GM18502 (cell line): ENCODE results near the gene TAMM41.
"Not testable (repeated sequence)": the region's sequence is repeated elsewhere in the genome, so short reads cannot be mapped to it uniquely, and the experiment has no call there.

Experiments
- ATAC-seq: cut with Tn5 transposase; IDR thresholded peaks from one replicate; pipeline ENCODE4 v1.9.1; 2021; ENCODE audit warnings: mild to moderate bottlenecking; ENCODE audit not compliant: unreplicated experiment, poor library complexity

The TAMM41 gene, protein sequence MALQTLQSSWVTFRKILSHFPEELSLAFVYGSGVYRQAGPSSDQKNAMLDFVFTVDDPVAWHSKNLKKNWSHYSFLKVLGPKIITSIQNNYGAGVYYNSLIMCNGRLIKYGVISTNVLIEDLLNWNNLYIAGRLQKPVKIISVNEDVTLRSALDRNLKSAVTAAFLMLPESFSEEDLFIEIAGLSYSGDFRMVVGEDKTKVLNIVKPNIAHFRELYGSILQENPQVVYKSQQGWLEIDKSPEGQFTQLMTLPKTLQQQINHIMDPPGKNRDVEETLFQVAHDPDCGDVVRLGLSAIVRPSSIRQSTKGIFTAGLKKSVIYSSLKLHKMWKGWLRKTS

GRCh38 chr3:11846281-11847266, at the start of gene TAMM41:
Gene TAMM41 (minus strand): TSS chr3:11846885. CDS start chr3:11846636, 249 bp downstream.
- ATAC-seq = peak; percentile 100

DNA sequence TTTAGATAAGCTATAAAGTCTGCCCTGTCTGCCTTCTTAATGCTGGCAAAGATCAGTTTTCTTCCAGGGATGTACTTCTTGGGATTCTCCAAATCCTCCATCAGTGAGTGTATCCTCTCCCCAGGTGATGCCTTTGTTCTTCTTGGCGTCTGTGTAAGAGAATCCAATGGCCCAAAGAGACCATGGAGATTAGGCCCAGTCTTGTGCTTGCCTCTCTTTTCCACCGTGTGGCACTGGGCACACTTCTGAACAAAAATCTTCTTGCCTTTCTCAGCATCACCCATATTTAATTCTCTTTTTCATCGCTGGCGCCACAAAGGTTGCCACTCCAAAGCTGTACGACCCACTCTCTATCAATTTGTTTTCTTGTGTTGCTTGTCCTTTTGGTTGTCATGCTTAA, 32.2 kb upstream of the TAMM41 start:
- no peak for ATAC-seq

GRCh38 chr3:11874707-11875106, 28.0 kb upstream of the TAMM41 start:
- not testable (repeated sequence) for ATAC-seq

- not testable (repeated sequence) for ATAC-seq
These were observed 17.1 kb upstream of the TAMM41 start for GRCh38 chr3:11863739-11864138.

- ATAC-seq = not testable (repeated sequence)
These were observed 15.9 kb upstream of the TAMM41 start for GRCh38 chr3:11862584-11862983.

DNA sequence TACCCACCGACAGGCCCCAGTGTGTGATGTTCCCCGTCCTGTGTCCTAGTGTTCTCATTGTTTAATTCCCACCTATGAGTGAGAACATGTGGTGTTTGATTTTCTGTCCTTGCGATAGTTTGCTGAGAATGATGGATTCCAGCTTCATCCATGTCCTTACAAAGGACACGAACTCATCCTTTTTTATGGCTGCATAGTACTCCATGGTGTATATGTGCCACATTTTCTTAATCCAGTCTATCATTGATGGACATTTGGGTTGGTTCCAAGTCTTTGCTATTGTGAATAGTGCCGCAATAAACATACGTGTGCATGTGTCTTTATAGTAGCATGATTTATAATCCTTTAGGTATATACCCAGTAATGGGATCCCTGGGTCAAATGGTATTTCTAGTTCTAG, 15.5 kb upstream of the TAMM41 start:
- ATAC-seq = not testable (repeated sequence)

GRCh38 chr3:11860213-11860612, 13.5 kb upstream of the TAMM41 start:
- ATAC-seq = not testable (repeated sequence)

GRCh38 chr3:11853450-11853849, 6.8 kb upstream of the TAMM41 start:
- ATAC-seq = no peak

DNA sequence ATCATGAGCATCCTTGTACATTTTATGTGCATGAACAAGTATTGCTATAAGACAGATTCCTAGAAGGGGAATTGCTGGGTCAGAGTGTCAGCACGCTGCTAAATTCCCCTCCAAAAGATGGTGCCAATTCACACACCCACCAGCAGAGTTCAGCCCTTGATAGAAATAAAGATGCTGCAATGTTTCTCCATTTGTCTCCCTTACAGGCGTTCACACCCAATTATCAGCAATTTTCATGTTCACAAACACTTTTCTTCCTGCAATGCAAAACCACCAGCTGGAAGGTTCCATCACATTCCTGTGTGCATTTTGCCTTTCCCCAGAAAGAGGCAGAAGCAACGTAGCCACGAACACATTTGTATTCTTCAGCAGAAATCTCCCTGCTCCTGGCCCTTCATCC, 3.3 kb upstream of the TAMM41 start:
- ATAC-seq = no peak

DNA sequence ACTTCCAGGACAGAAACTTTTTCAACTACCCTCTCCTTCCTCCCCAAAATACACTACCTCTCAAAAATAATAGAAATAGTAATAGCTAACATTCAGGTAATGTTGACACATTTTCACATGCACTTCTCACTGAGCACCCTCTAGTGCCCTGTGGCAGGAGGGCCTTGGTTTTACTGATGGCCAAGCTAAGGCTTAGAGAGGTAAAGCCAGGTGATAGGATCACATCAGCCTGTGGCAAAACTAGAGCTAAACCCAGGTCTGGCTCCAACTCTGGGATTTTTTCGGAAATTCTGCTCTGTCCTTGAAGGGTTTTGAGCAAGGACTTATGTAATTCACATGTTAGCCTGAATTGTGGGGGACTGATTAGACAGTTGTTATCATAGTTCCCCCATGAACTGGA, 922 bp upstream of the TAMM41 start:
- ATAC-seq = no peak

GRCh38 chr3:11845651-11846050, 1.0 kb downstream of the TAMM41 start:
- ATAC-seq = no peak

DNA sequence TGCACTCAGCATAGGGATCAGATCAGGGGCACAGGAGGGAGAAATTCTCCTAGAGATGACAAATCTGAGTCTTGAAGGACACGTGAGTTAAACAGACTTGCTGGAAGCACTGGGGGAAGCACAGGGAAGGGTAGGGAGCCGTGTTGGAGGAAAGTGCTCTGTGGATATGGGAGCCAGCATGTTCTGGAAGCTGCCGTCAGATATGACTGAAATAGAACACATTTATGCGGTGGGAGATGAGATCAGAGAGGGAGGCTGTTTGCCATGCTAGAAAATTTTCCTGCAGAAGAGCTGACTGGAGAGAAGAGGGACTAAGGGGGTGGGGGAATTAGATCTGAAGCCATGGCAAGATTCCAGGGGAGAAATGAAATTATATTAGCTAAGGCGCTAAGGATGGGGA, 1.8 kb downstream of the TAMM41 start:
- ATAC-seq = no peak

DNA sequence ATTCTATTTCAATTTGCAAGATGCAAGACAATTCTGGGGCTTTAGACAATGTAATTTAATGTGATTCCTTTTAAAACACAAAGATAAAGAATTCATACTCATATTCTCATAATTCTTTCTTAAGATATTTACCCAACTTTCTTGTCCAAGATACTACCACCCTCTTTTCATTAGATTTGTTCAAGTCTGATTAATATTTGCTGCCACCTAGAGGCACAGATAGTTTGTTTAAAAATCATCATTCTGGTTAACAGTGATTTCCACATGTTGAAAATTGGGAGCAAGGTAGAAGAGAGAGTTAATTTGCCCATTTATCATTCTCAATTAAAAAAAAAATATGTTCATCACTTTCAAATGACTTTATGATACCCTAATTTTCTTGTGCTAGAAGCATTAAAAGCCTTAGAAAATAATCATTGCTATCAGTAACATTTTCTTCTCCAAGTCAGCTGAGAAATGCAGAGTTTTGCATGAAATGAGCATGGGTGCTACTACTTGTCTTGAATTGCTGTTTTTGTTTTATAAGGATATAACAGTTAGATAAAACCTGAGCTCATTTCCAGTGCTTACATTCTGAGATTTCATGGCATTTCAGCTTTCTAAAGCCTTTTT, 11.6 kb downstream of the TAMM41 start:
- ATAC-seq = no peak

- no peak for ATAC-seq
These were observed 13.4 kb downstream of the TAMM41 start for GRCh38 chr3:11832981-11833905.

DNA sequence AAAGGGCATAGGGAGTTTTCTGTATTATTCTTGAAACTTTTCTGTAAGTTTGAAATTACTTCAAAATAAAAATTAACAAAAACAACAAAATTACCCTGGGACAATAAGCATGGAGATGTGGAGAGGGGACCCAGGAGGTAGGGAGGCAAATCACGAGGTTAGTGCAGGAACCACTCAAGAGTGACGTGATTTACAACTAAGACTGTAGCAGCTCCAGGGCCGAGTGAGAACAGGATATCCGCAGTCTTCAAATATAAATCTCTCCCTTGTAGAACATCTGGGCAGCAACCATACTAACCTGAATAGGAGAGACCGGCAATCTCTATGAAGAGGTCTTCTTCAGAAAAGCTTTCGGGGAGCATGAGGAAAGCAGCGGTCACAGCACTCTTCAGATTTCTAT, 17.3 kb downstream of the TAMM41 start:
- no peak for ATAC-seq

- ATAC-seq = no peak
These were observed 19.9 kb downstream of the TAMM41 start for GRCh38 chr3:11826628-11827265.

- no peak for ATAC-seq
These were observed 21.4 kb downstream of the TAMM41 start for GRCh38 chr3:11825301-11825700.

DNA sequence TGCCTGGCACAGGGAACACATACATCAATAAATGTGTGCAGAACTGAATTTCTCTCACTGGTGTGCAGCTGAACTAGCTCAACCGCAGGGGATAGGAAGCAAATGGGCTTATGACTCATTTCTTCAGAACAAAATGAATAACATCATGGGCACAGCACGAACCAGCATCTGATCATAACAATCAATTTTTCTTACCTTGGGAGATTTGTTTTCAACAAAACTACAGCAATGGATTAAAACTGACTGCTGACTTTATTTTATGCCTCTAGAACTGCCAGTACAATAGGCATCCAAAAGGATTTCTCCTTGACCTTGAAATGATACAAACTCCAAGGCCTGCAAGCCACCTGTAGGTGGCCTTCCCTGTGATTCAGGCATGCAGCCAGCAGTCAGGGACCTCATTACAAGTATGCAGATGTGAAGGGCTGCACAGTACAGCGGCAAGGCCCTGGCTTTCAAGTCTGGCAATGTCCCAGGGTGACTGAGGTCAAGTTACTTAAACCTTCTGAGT, 26.1 kb downstream of the TAMM41 start:
- peak; percentile 89 for ATAC-seq

DNA sequence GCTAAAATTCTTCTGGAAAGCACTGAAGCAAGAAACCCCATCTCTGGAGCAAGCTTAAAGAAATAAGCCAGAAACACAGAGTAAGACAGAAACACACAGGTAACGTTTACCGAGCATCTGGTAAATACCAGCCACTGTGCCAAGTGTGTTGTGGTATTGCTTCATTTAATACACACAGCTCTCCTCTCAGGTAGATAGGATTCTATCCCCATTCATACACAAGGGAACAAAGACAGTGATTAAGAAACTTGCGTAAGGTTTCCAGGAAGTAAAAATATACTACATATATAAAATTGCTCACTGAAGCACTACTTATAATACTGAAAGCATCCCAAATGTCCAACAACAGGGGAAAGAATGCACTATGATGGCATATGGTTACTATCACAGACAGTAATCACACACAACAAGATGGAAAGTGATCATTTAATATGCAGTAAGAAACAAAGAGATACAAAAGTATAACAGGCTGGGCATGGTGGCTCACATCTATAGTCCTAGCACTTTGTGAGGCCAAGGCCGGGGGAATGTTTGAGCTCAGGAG, 27.5 kb downstream of the TAMM41 start:
- ATAC-seq = no peak
